Dedifferentiated amniotic fluid mesenchymal stem cell (primary cell): ENCODE results near the gene ATF7IP.

Experiments used
- DNase-seq: peaks from one replicate; pipeline ENCODE4 v3.0.0-alpha.2; 2016; ENCODE audit errors: extremely low spot score

The ATF7IP gene

GRCh38 chr12:14481201-14481600, 115.7 kb downstream of the ATF7IP start:
- DNase-seq, result no peak

- DNase-seq, result no peak
These were observed 116.9 kb downstream of the ATF7IP start for GRCh38 chr12:14482361-14482760.

GRCh38 chr12:14482886-14483285, 117.4 kb downstream of the ATF7IP start:
- no peak for DNase-seq

GRCh38 chr12:14495326-14495725, 129.8 kb downstream of the ATF7IP start:
- DNase-seq, result no peak

GRCh38 chr12:14505626-14506596, 140.4 kb downstream of the ATF7IP start:
- DNase-seq, result no peak

- no peak for DNase-seq
These were observed 145.1 kb downstream of the ATF7IP start for GRCh38 chr12:14510574-14510973.

- DNase-seq, result no peak
These were observed 148.8 kb downstream of the ATF7IP start for GRCh38 chr12:14514154-14514842.

GRCh38 chr12:14514946-14515345, 149.5 kb downstream of the ATF7IP start:
- DNase-seq, result no peak

GRCh38 chr12:14521822-14522221, 156.3 kb downstream of the ATF7IP start:
- DNase-seq, result no peak

- no peak for DNase-seq
These were observed 160.5 kb downstream of the ATF7IP start for GRCh38 chr12:14525964-14526363.

- DNase-seq, result no peak
These were observed 166.7 kb downstream of the ATF7IP start for GRCh38 chr12:14532152-14532551.

GRCh38 chr12:14537088-14537487, 171.6 kb downstream of the ATF7IP start:
- DNase-seq, result no peak

GRCh38 chr12:14540801-14541462, 175.4 kb downstream of the ATF7IP start:
- no peak for DNase-seq

GRCh38 chr12:14545144-14546124, 180.0 kb downstream of the ATF7IP start:
- no peak for DNase-seq

GRCh38 chr12:14547571-14547970, 182.1 kb downstream of the ATF7IP start:
- DNase-seq, result no peak

GRCh38 chr12:14548609-14549008, 183.1 kb downstream of the ATF7IP start:
- no peak for DNase-seq
